BLaER1 treated with 17β-estradiol and CSF1 and Interleukin-3, amounts not matched to agents 10 nM and 100 nM (cell line): ENCODE results near the gene SYMPK.

ENCODE experiments used
- H3K27ac ChIP-seq, 11 experiments: shearing (Covaris generic); formaldehyde crosslinking; 2 replicates each; pipeline ENCODE4 v1.8.1; 2022
- H3K27me3 ChIP-seq, 11 experiments: shearing (Covaris generic); formaldehyde crosslinking; 2 replicates each; pipeline ENCODE4 v1.8.1; 2022
- H3K36me3 ChIP-seq, 11 experiments: shearing (Covaris generic); formaldehyde crosslinking; 2 replicates each; pipeline ENCODE4 v1.8.1; 2022
- H3K4me1 ChIP-seq, 10 experiments: shearing (Covaris generic); formaldehyde crosslinking; 2 replicates each; pipeline ENCODE4 v1.8.1; 2022
- H3K4me2 ChIP-seq, 11 experiments: shearing (Covaris generic); formaldehyde crosslinking; 2 replicates each; pipeline ENCODE4 v1.8.1; 2022
- H3K4me3 ChIP-seq, 10 experiments: shearing (Covaris generic); formaldehyde crosslinking; 2 replicates each; pipeline ENCODE4 v1.8.1; 2022
- H3K9ac ChIP-seq, 11 experiments: shearing (Covaris generic); formaldehyde crosslinking; 2 replicates each; pipeline ENCODE4 v1.8.1; 2022
- H3K9me3 ChIP-seq, 11 experiments: shearing (Covaris generic); formaldehyde crosslinking; replicated peaks in 1 of 11; 2 replicates each; pipeline ENCODE4 v1.8.1; 2022
- H4K20me1 ChIP-seq, 11 experiments: shearing (Covaris generic); formaldehyde crosslinking; 2 replicates each; pipeline ENCODE4 v1.8.1; 2022
- Cebpa-rat ChIP-seq, 11 experiments: shearing (Covaris generic); IDR thresholded peaks; 2 replicates each; pipeline ENCODE4 v1.8.1; 2022

The SYMPK gene

GRCh38 chr19:45883586-45883880 is 20.6 kb upstream of the SYMPK start:
- H3K9me3 ChIP-seq, result no peaks in the 10 kb centered on the region
- H3K4me3 ChIP-seq, result peak overlapping the region in 3 of 10 experiments; percentile 8 to 84 (median 32); a peak in 3 of 20 replicates
- H3K4me2 ChIP-seq, result peak overlapping the region; percentile 90 to 100 (median 98)
- H3K27me3 ChIP-seq, result 0 out of 22 replicates have a peak, but pooled peaks cover 0 to 9% (median 0%) of the 10 kb centered on the region in 11 experiments
- H3K4me1 ChIP-seq, result peaks cover 35 to 65% (median 57%) of the 10 kb centered on the region in 10 experiments
- H3K36me3 ChIP-seq, result peaks cover 0 to 13% (median 11%) of the 10 kb centered on the region in 11 experiments; a peak in 11 of 22 replicates
- peak overlapping the region in 10 of 11 experiments; percentile 11 to 95 (median 66); a peak in 12 of 22 replicates for H3K9ac ChIP-seq
- no peak overlapping the region for H3K27ac ChIP-seq
- peaks cover 26 to 47% (median 36%) of the 10 kb centered on the region in 11 experiments; a peak in 20 of 22 replicates for H4K20me1 ChIP-seq
- TF ChIP-seq Cebpa-rat (IDR thresholded peaks at IDR 0.05), result no peak

GRCh38 chr19:45882652-45883585 is 20.0 kb upstream of the SYMPK start:
- Histone ChIP-seq H3K4me3 (peak overlapping the region; percentile 20 to 59 (median 46); a peak in 19 of 20 replicates), H3K9ac (peak overlapping the region in 9 of 11 experiments; percentile 23 to 67 (median 53); a peak in 14 of 22 replicates)
- no peak for TF ChIP-seq Cebpa-rat (IDR thresholded peaks at IDR 0.05)

GRCh38 chr19:45881909-45882528 is 19.1 kb upstream of the SYMPK start:
- 0 out of 22 replicates have a peak, but pooled peaks cover 0 to 10% (median 0%) of the 10 kb centered on the region in 11 experiments for H3K27me3 ChIP-seq
- H3K4me2 ChIP-seq, result peak overlapping the region; percentile 72 to 95 (median 88)
- peaks cover 0 to 13% (median 11%) of the 10 kb centered on the region in 11 experiments; a peak in 11 of 22 replicates for H3K36me3 ChIP-seq
- no peak for TF ChIP-seq Cebpa-rat (IDR thresholded peaks at IDR 0.05)
- H4K20me1 ChIP-seq, result peaks cover 26 to 47% (median 36%) of the 10 kb centered on the region in 11 experiments; a peak in 20 of 22 replicates
- H3K4me3 ChIP-seq, result no peak overlapping the region
- H3K27ac ChIP-seq, result no peak overlapping the region
- no peaks in the 10 kb centered on the region for H3K9me3 ChIP-seq
- peak overlapping the region in 5 of 11 experiments; percentile 37 to 67 (median 54); a peak in 5 of 22 replicates for H3K9ac ChIP-seq
- peaks cover 39 to 75% (median 65%) of the 10 kb centered on the region in 10 experiments for H3K4me1 ChIP-seq

More at GRCh38 chr19:45882652-45883585, 20.0 kb upstream of the SYMPK start:
- peaks cover 26 to 47% (median 36%) of the 10 kb centered on the region in 11 experiments; a peak in 20 of 22 replicates for H4K20me1 ChIP-seq
- H3K27ac ChIP-seq, result peak overlapping the region in 1 of 11 experiments; percentile 17; a peak in 1 of 22 replicates
- H3K9me3 ChIP-seq, result no peaks in the 10 kb centered on the region
- 0 out of 22 replicates have a peak, but pooled peaks cover 0 to 10% (median 0%) of the 10 kb centered on the region in 11 experiments for H3K27me3 ChIP-seq
- peak overlapping the region; percentile 72 to 95 (median 88) for H3K4me2 ChIP-seq
- H3K4me1 ChIP-seq, result peaks cover 35 to 71% (median 63%) of the 10 kb centered on the region in 10 experiments
- H3K36me3 ChIP-seq, result peaks cover 0 to 13% (median 11%) of the 10 kb centered on the region in 11 experiments; a peak in 11 of 22 replicates

GRCh38 chr19:45881082-45881908 is 18.3 kb upstream of the SYMPK start:
- TF ChIP-seq Cebpa-rat (IDR thresholded peaks at IDR 0.05), result no peak
- H3K36me3 ChIP-seq, result peaks cover 0 to 13% (median 11%) of the 10 kb centered on the region in 11 experiments; a peak in 11 of 22 replicates
- peak overlapping the region in 6 of 11 experiments; percentile 9 to 95 (median 84); a peak in 7 of 22 replicates for H3K4me2 ChIP-seq
- no peak overlapping the region for H3K27ac ChIP-seq
- H3K4me3 ChIP-seq, result no peak overlapping the region
- peaks cover 45 to 80% (median 70%) of the 10 kb centered on the region in 10 experiments for H3K4me1 ChIP-seq
- no peaks in the 10 kb centered on the region for H3K9me3 ChIP-seq
- H3K9ac ChIP-seq, result peak overlapping the region in 1 of 11 experiments; percentile 49; a peak in 1 of 22 replicates
- H3K27me3 ChIP-seq, result peaks cover 0 to 12% (median 0%) of the 10 kb centered on the region in 11 experiments; a peak in 2 of 22 replicates
- H4K20me1 ChIP-seq, result peaks cover 26 to 47% (median 36%) of the 10 kb centered on the region in 11 experiments; a peak in 20 of 22 replicates

GRCh38 chr19:45879971-45880370 is 17.0 kb upstream of the SYMPK start:
- no peaks in the 10 kb centered on the region for H3K9me3 ChIP-seq
- peaks cover 0 to 17% (median 0%) of the 10 kb centered on the region in 11 experiments; a peak in 2 of 22 replicates for H3K27me3 ChIP-seq
- no peak overlapping the region for H3K4me3 ChIP-seq
- H4K20me1 ChIP-seq, result peaks cover 20 to 41% (median 31%) of the 10 kb centered on the region in 11 experiments; a peak in 20 of 22 replicates
- H3K4me2 ChIP-seq, result 0 out of 22 replicates have a peak overlapping the region, but pooled peaks of 2 of the 11 experiments have one; percentile 90 to 95
- no peak overlapping the region for H3K27ac ChIP-seq
- no peak for TF ChIP-seq Cebpa-rat (IDR thresholded peaks at IDR 0.05)
- H3K9ac ChIP-seq, result no peak overlapping the region
- peaks cover 0 to 13% (median 11%) of the 10 kb centered on the region in 11 experiments; a peak in 11 of 22 replicates for H3K36me3 ChIP-seq
- peaks cover 46 to 87% (median 77%) of the 10 kb centered on the region in 10 experiments for H3K4me1 ChIP-seq

GRCh38 chr19:45879055-45879454 is 16.1 kb upstream of the SYMPK start:
- peak overlapping the region in 5 of 11 experiments; percentile 5 to 45 (median 32); a peak in 6 of 22 replicates for H3K9ac ChIP-seq
- peaks cover 37 to 81% (median 69%) of the 10 kb centered on the region in 10 experiments for H3K4me1 ChIP-seq
- peaks cover 11 to 32% (median 22%) of the 10 kb centered on the region in 11 experiments; a peak in 19 of 22 replicates for H4K20me1 ChIP-seq
- peak overlapping the region in 10 of 11 experiments; percentile 26 to 99 (median 98); a peak in 16 of 22 replicates for H3K4me2 ChIP-seq
- no peak for TF ChIP-seq Cebpa-rat (IDR thresholded peaks at IDR 0.05)
- peaks cover 0 to 17% (median 0%) of the 10 kb centered on the region in 11 experiments; a peak in 2 of 22 replicates for H3K27me3 ChIP-seq
- no peaks in the 10 kb centered on the region for H3K9me3 ChIP-seq
- H3K4me3 ChIP-seq, result no peak overlapping the region
- no peak overlapping the region for H3K27ac ChIP-seq
- peaks cover 0 to 4% (median 3%) of the 10 kb centered on the region in 11 experiments; a peak in 10 of 22 replicates for H3K36me3 ChIP-seq

GRCh38 chr19:45878043-45878794 is 15.3 kb upstream of the SYMPK start:
- Histone ChIP-seq H3K4me2 (peak overlapping the region; percentile 78 to 99 (median 97)), H3K9me3 (no peaks in the 10 kb centered on the region), H3K4me1 (peaks cover 30 to 75% (median 62%) of the 10 kb centered on the region in 10 experiments), H3K27me3 (peaks cover 0 to 17% (median 0%) of the 10 kb centered on the region in 11 experiments; a peak in 2 of 22 replicates), H3K27ac (no peak overlapping the region), H3K36me3 (no peaks in the 10 kb centered on the region), H3K4me3 (no peak overlapping the region), H4K20me1 (peaks cover 5 to 25% (median 16%) of the 10 kb centered on the region in 11 experiments; a peak in 19 of 22 replicates), H3K9ac (peak overlapping the region in 1 of 11 experiments; percentile 75; a peak in 1 of 22 replicates)
- TF ChIP-seq Cebpa-rat (IDR thresholded peaks at IDR 0.05), result no peak
